CD1c-positive myeloid dendritic cell (primary cell): Measurements from ENCODE around the gene ARMC2.
"Not testable (repeated sequence)": the region's sequence is repeated elsewhere in the genome, so short reads cannot be mapped to it uniquely, and the experiment has no call there.

ENCODE experiments used
- DNase-seq: peaks from one replicate; pipeline ENCODE4 v3.0.0-alpha.2; 2016; ENCODE audit errors: extremely low spot score

ARMC2 gene

DNA sequence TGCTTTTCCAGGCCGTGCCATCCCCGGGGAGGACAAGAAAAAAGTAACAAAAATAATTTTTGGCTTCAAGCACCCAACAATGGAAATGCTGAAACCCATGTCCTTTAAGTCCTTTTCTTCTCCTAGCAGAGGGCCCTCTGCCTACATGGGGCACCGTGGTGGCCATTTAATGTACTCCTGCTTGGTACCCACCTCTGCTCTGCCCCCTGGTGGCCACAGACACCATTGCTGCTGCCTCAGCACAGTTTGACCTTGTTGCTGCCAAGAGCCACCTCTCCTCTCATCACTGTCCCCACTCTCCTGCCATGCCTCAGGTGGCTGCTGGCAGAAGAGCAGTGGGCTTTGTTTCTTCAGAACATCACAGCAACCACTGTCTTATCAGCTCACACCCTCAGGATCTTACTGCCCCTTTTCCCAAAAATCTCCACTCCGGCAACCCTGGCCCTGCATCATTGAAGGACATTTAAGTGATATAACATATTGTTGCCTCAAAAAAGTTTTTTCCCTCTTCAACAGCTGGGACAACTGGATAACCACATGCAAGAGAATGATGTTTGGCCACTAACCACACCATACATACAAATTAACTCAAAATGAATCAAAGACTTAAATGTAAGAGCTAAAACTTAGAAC lies 12.9 kb upstream of the ARMC2 start:
- peak; percentile 89 for DNase-seq

DNA sequence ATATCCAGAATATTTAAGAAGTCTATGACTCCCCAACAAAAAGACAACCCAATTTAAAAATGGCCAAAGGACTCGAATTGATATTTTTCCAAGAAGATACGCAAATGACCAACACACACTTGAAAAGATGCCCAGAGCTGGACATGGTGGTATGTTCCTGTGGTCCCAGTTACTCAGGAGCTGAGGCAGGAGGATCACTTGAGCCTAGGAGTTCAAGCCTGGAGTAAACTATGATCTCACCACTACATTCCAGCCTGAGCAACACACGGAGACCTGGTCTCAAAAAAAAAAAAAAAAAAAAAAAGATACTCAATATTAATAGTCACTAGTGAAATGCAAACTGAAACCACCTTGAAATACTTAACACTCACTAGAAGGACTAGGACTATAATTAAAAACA lies 12.2 kb upstream of the ARMC2 start:
- DNase-seq: no peak

DNA sequence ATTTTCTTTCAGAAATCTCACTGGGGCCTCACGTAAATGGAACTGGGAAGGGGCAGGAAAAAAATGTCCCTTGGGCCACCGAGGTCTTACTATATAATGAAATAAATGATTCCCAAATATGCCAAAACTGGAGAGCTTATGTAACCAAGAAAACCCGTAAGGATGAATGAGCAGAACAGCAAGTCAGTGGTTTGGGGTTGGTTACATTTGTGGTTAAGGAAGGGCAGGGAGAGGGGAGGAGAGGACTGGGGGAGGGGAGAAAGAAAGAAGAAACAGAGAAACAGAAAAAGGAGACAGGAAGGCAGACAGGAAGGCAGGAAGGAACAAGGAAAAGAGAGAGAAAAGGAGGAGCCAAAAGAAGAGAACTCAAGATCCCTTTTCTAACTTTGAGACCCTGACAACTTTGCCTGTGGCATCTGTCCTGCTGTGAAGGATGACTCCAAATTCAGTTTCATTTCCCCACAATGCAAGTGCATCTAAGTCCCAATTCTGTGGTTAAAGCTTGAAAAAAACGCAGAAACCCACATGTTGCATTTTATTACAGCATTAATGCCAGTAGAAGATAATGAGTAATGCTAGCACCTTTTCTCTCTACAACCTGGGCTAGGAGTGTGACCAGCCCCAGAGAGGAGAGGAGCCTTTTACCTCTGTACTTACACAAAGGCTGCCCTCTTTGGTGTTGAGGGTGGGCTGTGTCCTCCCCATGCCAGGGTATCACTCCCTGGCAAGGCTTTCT lies 10.8 kb upstream of the ARMC2 start:
- DNase-seq: peak; percentile 85

DNA sequence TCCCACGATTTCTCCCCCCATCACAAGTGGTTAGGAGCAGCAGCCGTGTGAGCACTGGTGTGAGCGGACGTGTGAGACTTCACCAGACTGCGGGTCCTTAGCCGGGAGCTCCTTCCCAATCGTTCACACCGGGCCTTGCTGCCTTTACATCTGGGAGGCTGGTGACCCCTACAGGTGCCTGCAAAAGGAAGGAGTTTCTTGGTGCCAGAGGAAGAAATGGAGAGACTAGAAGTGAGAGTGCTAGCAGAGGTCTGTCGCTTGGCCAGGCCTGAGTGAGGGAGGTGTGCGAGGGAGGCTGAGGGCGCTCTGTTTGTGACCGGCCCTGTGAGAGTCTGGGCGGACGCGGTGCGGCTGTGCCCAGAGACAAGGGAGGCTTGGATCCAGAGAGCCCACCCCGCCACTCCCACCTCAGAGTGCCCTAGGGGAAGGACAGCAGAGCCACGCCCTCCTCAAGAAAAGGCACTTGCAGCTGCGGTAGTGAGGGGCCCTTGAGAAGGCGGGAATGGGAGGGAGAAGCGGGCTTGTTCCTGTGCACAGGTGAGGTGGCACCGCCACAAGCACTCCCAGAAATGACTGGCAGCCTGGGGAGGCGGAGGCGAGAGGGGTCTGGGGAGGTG lies 10.0 kb upstream of the ARMC2 start:
- DNase-seq: no peak

DNA sequence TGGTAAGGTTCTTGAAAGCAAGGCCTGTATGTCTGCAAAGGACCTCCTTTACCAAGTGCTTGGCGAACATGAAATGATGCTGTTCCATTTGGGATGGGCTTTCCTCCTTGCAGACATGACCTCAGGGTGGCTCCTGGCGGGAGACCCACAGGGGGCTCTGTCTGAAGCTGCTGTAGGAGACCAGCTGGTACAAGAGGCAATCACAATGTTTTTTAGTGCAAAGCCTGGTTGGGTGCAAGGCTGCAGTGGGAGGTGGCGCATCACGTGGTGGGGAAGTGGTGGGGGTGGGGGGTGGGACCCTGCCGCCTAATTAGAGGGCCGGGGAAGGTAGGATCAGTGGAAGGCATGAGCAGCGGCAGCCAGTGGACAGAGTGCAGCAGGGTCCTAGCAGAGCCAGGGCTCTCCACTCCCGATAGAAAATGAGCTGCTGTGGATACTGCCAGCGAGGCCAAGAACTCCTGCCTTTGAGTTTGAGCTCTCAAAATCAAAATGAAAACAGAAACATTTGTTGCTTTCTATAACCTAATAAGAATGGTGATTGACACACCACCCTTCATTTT lies 9.1 kb upstream of the ARMC2 start:
- no peak for DNase-seq

DNA sequence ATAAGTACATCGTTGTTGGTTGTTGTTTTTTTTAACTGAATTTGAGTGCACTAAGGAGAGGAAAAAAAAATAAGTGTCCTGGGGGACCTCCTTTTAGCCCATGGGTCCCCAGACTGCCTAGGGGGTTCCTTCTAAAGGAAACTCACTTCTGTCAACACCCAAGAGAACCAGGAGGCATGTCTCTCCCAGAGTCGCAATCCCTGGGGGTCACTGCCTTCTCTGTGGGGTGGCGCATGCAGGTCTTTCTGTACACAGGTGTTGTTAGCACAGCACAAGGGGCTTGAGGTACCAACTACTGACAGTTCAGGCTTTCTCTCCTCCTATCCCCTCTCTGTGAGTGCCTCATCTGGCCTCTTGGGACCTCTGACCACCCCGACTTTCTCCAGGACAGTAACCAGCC lies 7.3 kb upstream of the ARMC2 start:
- no peak for DNase-seq

DNA sequence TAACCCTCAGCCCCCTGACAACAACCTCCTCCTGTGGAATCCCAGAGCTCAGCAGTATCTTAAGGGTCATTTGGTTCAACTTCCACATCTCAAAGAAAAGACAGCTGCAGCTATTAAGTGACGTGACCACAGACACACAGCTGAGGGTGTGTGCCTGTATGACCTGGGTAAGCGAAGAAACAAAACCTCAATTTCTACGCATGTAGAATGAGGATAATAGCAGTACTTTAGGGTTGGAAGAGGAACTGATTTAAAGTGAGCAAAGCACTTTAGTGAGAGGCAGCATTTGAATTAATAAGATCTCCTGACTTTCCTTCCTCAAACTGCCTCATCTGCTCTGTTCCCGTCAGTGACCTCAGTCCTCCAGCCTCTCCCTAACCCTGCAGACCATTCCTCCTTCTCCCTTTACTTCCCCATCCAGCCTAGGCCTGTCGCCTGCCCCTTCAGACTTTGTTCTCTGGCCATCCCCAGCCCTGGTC lies 6.8 kb upstream of the ARMC2 start:
- peak; percentile 90 for DNase-seq

DNA sequence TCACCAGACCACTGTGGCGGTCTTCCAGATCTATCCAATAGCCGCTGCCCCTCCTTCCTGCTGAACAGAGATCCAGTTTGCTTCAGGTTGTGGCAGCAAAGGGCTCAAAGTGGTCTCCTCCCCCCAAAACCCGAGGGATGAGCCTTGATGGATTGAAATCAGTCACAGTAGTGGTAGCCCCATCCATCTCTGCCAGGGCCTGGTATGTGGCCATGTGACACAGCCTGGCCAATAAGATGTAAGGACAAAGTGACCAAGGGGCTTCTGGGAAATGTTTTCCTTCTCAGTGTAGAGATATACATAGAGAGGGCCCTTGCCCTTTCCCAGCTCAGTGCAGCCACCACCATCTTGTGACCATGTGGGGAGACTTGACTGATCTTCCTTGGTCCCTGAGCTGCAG lies 4.1 kb upstream of the ARMC2 start:
- no peak for DNase-seq

DNA sequence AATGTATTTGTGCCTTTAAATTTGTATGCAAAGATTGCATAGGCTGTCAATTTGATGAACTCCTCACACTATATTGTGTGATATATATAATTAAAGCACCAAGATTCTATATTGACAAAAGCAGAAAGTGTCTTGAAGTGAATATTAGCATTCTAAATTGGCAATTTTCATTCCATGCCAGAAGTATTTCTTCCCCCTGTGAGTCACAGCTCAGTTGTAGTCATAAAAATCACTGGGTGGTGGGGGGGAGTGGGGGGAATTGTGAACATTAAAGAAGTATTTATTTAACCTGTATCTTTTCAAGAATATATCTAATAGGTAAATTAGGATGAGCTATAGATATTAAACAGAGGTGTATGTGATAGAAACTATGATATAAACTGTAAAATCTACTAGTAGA lies 3.1 kb upstream of the ARMC2 start:
- DNase-seq: no peak

DNA sequence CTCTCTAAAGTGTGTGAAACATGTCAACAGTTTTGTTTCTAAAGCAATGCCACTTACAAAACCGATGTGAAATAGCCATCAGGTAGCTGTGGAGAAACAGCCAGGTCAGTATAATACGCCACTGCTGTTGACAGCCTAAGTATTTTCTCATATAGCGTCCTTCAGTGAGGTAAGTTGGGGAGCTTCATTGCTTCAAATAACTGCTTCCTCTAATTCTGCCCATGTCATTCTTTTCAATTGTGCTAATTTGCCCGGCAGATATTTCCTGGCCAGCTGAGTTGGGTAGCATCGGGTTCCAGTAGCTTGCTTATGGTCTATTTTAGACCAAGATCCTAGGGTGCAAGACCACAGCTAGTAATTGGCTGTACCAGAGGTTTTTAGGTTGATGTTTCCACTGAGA lies 2.1 kb upstream of the ARMC2 start:
- peak; percentile 30 for DNase-seq

DNA sequence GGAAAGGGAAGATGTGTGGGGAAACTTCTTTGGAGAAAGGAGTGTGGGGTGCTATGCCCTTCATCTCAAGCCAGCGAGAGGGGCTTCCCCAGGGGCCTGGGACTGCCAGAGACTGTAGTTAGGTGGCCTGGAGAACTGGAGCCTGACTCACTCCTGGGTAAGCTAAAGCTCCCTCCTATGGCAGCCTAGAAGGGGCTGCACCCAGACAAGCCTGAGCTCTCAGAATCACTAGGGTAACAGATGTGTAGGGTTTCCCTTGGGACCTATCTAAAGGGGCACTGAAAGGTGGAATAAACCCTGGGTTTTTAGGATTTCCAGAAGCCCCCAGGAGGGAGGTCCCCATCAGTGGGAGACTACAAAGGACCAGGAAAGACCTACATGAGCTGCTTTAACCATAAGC lies 1.6 kb upstream of the ARMC2 start:
- no peak for DNase-seq

DNA sequence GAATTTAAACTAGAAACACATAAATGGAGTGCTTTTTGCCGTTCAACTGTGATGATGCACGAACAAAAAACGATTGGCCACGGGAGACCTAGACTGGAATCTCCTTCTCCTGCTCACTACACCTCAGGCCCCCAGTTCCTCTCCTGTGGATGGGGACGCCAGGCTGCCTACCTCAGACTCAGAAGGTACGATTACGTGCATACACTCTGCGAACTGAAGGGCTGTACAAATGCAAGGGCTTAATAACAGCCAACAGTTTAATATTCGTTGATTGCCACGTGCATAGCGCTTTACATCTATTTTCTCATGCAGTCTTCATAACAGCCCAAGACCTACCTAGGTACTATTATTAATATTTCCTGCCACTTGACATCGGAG lies 495 bp upstream of the ARMC2 start:
- DNase-seq: no peak

DNA sequence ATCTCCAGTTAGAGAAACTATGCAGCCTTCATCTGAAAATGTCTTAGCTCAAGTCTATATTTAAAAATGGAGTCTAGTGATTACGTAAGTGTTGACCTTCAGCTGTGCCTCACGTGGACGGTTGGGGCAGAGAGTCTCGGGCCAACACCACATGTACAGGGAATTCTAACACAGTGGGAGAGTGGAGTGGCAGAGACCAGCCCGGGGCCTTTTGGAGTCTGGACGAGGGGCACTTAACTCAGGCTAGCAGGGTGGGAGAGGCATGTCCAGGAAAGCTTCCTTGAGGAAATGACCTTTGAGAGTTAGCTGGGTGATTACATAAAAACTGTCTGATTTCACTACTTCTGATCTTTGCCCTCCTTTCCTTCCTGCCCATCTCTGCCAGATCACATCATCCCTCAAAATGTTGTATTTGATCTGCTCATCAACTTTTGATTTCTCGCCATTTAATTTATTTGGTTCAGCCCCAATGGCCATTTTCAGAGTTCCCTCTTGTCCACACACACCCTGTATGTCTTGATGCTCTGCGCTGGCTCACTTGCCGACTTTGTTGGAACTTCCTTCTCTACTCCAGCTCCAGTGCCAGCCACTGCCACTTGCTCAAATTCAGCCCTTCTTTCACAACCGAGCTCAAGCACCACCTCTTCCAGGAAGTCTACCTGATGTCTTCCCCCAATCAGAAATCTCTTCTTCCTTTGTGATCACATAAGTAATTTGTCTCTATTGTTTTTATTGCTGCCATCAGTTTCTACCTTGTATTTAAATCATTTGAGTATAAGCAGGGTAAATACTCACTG lies 2.6 kb downstream of the ARMC2 start:
- DNase-seq: peak; percentile 58

DNA sequence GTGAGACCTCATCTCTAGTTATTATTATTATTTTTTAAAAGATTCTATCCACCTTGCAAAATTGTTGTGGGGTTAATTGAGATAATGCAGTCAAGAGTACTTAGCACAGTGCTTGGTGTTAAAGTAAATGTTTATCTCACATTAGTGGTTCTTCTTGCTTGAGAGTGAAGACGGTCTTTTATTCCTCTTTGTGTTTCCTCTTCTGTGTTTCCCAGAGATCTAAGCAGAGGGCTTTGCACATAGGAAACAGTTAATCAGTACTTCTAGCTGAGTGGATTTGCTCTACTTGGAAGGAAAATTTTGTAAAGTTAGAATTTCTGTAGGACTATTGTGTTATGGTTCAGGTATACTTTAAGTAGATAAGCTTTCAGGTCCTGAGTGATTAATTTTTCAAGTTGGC lies 3.5 kb downstream of the ARMC2 start:
- DNase-seq: no peak

DNA sequence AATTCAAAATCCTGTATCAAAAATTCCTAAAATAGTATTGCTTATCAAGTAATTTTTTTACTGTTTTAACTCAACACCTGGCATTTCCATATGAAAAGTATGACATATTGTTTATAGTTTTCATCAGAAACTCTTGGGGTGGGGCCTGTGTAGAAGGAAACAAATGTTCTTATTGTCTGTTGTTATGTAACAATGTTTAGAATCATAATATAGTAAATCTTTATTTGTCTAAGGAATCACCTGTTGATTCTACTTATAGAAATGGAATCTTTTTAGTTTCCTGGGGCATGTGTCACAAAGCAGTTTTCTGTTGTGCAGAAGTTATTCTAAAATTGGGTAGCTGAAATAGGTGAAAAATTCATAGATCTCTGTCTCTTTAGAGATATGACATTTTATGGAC lies 4.9 kb downstream of the ARMC2 start:
- DNase-seq: no peak

DNA sequence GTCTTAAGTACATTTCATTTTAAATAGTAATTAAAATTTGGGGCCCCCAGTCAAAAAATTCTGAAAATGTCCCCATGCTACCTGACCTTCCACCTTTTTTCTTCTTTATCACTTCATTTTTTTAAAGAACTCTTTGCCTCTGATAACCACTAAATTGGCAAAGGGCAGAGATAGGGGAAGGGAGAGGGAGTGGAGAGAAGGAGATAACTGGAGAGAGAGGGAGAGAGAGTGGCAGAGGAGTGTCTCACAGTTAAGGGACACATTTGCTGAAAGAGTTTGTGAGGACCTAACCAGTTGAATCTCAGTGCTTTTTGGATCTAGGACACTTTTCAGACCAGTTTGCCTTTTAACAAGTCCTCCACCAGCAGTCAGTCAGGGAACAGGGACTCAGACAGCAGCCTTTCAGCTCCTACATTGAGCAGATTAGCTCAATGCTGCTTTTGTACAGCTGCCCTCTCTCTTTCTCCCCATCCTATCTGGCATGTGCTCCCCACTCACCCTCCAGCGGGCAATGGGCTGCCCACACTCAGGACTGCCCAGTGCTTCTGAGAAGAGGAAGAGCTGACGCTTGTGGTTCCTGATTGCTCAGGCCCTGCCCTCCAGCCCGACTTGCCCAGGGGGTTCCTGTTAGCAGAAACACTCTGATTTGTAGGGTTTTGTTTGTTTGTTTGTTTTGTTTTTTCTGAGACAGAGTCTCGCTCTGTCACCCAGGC lies 14.4 kb downstream of the ARMC2 start:
- peak; percentile 86 for DNase-seq

DNA sequence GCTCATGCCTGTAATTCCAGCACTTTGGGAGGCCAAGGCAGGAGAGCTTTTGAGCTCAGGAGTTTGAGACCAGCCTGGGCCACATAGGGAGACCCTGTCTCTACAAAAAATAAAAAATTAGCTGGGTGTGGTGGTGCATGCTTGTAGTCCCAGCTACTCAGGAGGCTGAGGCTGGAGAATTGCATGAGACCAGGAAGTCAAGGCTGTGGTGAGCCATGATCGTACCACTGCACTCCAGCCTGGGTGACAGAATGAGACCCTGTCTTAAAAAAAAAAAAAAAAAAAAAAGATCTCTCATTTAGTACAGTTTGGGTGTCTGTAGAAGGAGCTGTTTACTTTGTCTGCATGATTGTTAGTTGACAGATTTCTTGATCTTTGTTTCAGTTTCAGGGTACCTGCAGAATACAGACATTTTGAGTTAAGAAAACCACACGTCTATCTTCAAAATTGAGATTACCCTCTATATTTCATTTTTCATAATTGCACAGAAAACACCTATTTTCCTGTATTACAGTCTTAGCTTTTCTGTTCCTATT lies 17.6 kb downstream of the ARMC2 start:
- not testable (repeated sequence) for DNase-seq

DNA sequence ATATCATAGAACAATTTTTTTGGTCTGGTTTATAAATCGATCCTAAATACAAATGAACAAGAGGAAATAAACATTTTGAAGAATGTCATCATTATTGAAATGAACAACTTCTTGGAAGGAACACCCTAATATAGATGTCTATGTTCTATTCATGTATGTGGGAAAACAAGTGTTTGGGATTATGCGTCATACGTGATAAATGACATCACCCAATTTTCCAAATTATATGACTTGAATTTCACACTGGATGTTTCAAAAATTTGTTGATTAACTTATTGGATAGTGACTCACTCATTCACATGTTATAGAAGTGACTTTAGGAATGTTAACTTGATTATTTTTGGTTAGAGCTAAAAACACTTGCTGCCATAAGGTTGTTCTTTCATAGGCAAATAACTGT lies 18.6 kb downstream of the ARMC2 start:
- no peak for DNase-seq

DNA sequence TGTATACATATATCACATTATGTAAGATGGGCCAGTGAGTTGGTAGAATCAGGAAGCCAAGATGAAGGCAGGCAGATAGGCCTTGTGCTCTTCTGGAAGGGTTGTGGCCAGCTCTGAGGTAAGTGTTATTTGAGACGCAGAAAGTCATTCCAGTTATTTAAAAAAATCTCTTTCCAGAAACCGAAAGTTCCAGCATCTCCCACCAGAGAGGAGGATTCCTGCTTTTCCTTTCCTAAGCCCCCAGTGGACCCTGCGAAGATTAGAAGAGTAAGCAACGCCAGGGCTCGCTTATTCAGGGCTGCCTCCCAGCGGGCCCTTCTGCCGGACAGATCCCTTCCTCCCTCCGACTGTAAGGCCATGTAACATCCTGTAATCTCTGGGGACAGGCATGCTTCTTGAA lies 20.4 kb downstream of the ARMC2 start:
- DNase-seq: no peak

DNA sequence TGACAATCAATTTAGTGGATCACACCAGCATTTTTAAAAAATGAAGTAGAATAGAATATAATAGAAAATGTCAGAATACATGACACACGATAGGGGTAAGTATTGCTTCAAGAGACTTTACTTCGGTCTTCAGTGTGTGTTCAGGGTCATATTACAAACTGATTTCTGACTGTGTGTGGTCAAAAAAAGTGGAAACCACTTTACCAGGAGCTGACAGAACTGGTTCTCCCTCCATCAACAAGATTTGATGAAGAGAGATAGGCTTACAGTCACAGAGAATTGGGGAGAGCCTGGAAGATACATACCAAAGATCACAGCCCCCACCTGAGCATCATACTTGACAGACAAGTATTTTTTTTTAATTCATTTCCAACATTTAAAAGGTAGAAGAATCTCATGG lies 21.7 kb downstream of the ARMC2 start:
- DNase-seq: no peak

DNA sequence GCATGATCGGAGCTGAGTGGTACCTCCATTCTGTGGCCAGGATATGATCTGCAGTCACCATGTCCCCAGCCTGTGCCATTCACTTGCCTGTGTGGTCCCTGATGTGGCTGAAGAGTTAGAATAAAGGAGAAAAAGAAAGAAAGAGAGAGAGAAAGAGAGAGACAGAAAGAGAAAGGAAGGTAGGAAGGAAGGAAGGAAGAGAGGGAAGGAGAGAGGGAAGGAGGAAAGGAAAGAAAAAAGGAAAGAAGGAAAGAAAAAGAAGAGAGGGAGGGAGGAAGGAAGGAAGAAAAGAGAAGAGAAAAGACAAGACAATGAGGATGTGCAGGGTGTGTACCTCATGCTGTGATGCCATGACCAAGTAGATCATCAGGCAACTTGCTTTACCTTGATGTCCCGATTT lies 22.1 kb downstream of the ARMC2 start:
- DNase-seq: no peak
